HUDEP-2 (cell line): ENCODE data around the gene PSMB11.

Experiments used
- DNase-seq, 76 experiments: peaks; one replicate each; lab custom pipeline; 2025; ENCODE audit not compliant: unreplicated experiment in 76 of 76; lab: John Stamatoyannopoulos, UW

PSMB11 gene

DNA sequence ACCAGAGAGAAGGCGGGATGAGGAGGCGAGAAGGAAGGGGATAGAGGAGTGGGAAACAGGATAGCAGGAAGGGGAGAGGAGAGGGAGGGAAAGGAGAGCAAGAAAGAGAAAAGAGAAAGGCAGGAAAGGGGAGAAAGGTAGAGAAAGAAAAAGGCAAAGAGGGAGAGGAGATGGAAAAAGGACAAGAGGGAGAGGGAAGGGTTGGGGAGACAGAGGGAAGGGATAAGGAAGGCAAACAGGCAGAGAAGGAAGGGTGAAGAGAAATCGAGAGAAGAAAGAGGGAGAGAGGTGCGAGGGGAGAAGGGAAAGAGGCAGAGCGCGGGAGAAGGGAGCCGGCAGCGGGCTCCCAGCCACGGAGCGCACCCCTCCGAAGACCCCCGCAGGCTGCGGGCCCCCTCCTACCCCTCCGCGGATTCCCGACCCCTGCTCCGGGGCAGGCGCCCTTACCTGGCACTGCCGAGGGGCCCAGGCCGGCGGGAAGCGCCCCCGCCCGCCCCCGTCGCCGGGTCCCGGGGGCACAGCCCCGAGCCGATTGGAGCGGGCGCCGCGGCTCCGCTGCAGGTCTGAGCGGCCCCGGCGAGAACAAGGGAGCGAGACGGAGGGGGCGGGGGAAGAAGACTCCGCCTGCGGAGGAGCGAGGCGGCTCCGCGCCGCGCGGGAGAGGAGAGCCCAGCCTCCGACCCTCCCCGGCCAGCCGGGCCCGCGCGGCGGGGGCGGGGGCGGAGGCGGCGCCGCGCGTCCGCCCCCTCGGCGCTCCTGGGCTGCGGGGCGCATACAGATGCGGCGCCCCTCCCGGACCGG is 15.1 kb downstream of the PSMB11 start, which contains the start of gene CDH24:
CDH24 (minus strand) TSS at position 565 of the 801 bp plus-strand sequence. CDS start 1,787 bp downstream, outside the sequence.
- no peak for DNase-seq

GRCh38 chr14:23057757-23058653 is 16.0 kb downstream of the PSMB11 start:
- DNase-seq, result no peak

GRCh38 chr14:23058654-23059504 is 16.9 kb downstream of the PSMB11 start:
- no peak for DNase-seq

DNA sequence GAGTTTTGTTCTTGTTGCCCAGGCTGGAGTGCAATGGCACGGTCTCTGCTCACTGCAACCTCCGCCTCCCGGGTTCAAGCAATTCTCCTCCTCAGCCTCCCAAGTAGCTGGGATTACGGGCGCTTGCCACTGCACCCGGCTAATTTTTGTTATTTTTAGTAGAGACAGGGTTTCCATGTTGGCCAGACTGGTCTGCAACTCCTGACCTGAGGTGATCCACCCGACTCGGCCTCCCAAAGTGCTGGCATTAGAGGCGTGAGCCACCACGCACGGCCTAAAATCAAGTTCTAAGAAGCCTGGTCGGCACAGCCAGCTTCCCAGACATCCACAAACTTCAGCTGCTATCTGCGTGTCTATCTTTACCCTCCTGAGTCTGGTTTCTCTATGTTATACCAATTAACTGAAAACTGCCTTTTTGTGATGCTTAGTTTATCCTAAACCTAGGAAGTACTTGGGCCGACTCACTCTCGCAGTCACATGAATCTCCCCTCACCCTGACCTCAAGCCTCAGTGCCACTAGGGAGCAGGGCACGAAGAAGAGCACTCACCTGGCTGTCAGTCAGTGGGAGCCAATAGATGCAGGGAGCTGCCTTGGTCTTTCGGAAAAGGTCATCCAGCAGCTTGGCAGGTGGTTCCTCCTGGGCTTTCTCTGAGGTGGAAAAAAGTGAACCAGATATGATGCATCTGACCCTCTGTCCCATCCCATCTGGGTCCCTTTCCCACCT is 18.7 kb downstream of the PSMB11 start:
- DNase-seq, result no peak

DNA sequence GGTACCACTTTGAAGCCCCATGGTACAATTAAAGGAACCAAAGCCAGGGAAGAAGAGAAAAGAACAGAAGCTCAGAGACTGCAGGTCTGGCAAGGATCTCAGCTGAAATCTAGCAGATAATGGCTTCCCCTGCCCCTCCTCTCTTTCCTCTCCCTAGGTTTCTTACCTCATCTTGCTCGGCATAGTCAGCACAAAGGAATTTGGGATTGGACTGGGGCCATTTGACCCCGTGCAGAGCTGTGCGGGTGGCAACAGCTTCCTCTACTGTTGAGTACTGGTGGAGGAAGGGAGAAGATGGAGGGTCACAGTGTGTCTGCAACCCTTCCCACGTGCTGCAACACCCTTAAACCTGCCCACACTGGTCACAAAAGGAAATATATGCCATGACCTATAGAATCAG is 20.0 kb downstream of the PSMB11 start:
- DNase-seq, result no peak

DNA sequence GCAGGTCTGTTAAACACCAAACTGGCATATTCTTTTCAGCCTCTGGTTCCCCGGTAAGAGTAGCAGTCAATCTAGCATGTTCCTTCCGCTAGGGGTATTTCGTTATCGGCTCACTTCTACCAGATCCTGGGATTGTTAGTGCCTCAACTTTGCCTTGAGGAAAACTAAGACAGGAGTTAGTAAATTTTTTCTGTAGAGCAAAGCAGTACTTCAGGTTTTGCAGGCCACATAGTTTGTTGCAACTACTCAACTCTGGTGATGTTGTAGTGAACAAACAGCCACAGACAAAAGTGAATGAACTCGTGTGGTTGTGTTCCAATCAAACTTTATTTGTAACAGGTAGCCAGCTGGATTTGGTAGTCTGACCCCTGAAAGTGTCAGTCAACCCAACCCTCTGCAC is 21.6 kb downstream of the PSMB11 start:
- DNase-seq, result no peak

DNA sequence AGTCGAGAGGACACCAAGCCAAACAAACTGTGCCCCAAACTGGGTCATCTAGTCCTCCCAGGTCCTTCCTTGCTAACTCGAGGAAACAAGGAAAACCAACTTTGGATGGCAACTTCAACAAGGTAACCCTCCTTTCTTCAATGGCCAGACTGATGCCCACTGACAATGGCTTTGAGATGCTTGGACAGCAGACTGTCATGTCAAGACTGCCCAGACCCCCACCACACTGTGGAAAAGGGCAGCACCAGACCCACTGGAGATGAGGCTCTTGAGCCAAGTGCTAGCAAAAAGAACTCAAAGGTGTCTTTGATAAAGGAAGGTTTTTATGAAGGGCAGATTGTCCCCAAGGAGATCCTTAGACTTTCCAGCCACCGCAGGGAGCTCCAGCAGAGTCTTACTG is 24.4 kb downstream of the PSMB11 start:
- DNase-seq, result no peak

GRCh38 chr14:23066855-23067744 is 25.1 kb downstream of the PSMB11 start:
- no peak for DNase-seq

GRCh38 chr14:23067847-23068788 is 26.1 kb downstream of the PSMB11 start:
- no peak for DNase-seq

- DNase-seq, result no peak
Measured at GRCh38 chr14:23068789-23069412, 26.9 kb downstream of the PSMB11 start.

DNA sequence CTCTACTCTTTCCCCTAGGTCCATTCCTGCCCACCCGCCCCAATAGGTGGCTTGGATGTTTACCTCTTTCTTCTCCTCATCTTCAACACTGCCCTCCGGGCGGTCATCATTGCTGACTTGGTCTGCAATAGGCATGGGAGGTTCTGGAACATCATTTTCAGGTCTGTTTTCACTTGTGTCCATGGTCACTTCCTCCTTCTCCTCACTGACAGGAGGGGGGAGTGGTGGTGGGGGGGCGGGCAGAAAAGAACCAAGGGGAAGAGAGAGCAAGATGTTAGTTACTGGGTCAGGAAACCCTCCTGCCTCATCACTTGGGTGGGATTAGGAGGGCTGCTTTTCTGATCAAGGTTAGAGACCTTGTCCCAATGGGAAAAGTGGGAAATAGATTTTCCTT is 27.4 kb downstream of the PSMB11 start:
- DNase-seq, result no peak

DNA sequence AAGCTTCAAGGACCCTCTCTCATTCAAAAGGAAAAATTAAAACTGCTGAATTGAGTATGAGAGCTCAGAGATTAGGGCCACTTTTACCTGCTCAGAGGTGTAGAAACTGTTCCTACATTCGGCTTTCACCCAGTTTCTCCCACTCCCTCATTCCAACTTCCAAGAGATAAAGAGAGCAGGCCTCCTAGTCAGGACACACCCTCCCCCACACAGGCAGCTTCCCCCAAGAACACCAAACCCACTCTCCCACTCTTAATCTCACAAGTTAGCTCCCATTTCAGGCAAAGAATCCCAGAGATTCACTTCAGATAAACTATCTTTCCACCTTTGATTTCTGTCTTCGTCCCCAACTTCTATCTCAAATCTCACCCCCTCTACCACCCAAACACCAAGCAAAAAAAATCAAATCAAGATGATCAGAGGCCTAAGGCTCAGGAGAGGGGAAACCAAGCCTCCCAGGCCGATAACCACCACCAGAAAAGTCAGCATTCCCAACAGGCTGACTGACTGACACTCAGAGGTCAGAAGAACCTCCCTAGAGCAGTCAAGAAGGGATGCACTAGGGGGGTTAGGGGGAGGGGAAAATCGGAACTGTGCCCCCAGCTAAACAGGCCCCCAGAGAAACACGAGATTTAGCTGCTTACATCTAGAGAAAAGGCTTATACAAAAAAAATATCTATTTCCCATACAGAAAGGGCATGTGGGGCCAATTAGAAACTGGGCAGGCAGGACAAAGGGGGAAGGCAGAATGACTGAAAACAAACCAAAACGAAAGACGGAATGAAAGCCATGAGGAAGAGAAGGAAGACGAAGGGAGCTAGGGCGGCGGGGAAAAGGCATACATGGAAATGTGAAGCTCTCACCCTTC is 28.5 kb downstream of the PSMB11 start:
- DNase-seq, result no peak

DNA sequence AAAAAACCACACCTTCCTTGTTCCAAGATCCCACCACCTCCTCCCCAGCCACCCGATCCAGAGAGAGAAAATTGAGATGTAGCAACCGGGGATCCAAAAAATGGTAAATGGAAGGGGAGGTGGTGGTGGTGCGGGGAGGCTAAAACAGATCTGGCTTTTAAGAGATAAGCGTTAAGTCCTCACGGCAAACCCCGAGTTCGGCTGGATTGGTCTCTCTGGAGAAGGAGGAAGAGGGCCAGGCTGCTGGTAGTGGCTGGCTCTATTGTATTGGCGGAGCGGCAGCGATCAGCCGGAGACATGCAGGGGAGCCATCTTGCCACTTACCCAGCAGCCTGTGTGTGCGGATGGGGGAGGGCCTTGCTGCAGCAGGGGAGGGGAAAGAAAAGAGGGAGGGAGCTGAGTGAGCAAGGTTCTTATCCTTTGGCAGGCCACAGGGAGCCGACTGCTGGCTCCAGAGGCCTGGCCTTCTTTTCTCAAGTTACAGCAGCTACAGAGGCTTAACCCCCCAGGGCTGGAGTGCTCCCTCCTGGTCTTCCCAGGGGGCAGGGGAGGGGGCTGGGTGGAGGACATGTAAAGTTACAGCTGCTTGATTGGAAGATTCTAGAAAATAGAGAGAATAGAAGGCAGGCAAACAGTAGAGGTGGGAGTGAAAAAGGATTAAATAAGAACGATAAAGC is 29.4 kb downstream of the PSMB11 start:
- no peak for DNase-seq

DNA sequence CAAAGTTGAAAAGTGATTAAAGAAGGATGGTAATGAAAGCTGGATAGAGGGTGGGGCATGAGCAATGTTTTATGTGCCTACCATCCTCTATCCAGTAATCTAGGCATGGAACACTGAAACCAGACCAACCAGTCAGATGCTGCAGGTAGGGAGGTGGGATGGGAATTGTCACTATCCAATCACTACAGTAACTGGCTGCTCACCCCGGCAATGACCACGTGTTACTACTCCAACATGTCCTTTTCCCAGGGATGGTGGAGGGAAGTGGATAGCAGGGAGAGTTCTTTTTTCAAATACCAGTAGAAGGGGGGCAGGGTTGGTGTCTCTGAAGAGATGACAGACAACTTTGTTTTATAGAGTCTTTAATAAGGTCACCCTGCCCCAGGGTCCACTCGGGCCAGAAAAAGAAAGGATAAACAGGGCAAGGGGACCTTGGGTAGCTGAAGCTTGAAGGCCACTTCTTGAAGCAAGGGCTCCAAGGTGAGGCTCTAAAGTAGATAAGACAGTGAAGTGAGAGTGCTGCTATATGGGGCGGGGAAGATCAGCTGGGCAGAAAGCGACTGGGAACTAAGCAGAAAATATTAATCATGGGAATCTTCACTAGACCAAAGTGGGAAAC is 30.0 kb downstream of the PSMB11 start:
- DNase-seq, result no peak

GRCh38 chr14:23074906-23075305 is 32.9 kb downstream of the PSMB11 start:
- DNase-seq, result no peak
